HEK293 (cell line): ENCODE data around the gene ABLIM3.
A peak's percentile ranks its signal among the peaks of the same experiment; 100 is the strongest.

Experiments used
- CTCF ChIA-PET: fragments of 350-600 bp; formaldehyde crosslinking; extraction: SDS; loops from one replicate; lab custom pipeline; 2021; ENCODE audit warnings: antibody characterized with exemption; lab: Yijun Ruan, JAX
- POLR2A ChIA-PET: fragments of 300-600 bp; formaldehyde crosslinking; extraction: SDS; loops from one replicate; lab custom pipeline; 2020; ENCODE audit warnings: antibody characterized with exemption, inconsistent platforms; lab: Yijun Ruan, JAX
- H3K27ac ChIP-seq: fragments of 200-500 bp; sonication (Bioruptor generic); 2 replicates; pipeline ENCODE4 v1.5.1; 2014; ENCODE audit warnings: low read depth, low read length, control low read depth, inconsistent platforms; ENCODE audit errors: extremely low read depth
- H3K36me3 ChIP-seq, 2 experiments: fragments of 200-500 bp in 1 of 2; sonication (Bioruptor generic) in 1 of 2; 1 replicate in 1 of 2; 2 replicates in 1 of 2; pipeline ENCODE4 v1.5.1; 2014 to 2017; ENCODE audit warnings: inconsistent platforms in 2 of 2, low read length in 2 of 2; ENCODE audit not compliant: control insufficient read depth in 2 of 2, insufficient read depth in 1 of 2
- H3K4me1 ChIP-seq: fragments of 200-500 bp; sonication (Bioruptor generic); 2 replicates; pipeline ENCODE4 v1.5.1; 2014; ENCODE audit warnings: mild to moderate bottlenecking, low read length, inconsistent platforms; ENCODE audit not compliant: control insufficient read depth, insufficient read depth
- H3K4me3 ChIP-seq: 2 replicates; pipeline ENCODE4 v1.5.1; 2011; ENCODE audit warnings: low read depth, mild to moderate bottlenecking, control low read depth, low read length, moderate library complexity
- H3K9me3 ChIP-seq: fragments of 200-500 bp; sonication (Bioruptor generic); 2 replicates; pipeline ENCODE4 v1.5.1; 2014; ENCODE audit warnings: low read depth, low read length, inconsistent platforms; ENCODE audit not compliant: control insufficient read depth, insufficient read depth
- REST ChIP-seq: fragments of 450-650 bp; formaldehyde crosslinking; IDR thresholded peaks from 2 replicates; pipeline ENCODE4 v1.5.1; 2016; ENCODE audit warnings: missing biosample characterization, missing genetic modification characterization
- SCRT1 ChIP-seq: fragments of 450-650 bp; formaldehyde crosslinking; IDR thresholded peaks from 2 replicates; pipeline ENCODE4 v1.5.1; 2016; ENCODE audit warnings: missing biosample characterization, missing genetic modification characterization, borderline replicate concordance
- SCRT2 ChIP-seq: fragments of 450-650 bp; formaldehyde crosslinking; IDR thresholded peaks from 2 replicates; pipeline ENCODE4 v1.5.1; 2016; ENCODE audit warnings: missing biosample characterization, missing genetic modification characterization
- TRIM28 ChIP-seq: IDR thresholded peaks from 2 replicates; pipeline ENCODE4 v1.6.1; 2011; ENCODE audit warnings: low read length, control low read depth, borderline replicate concordance
- ZBTB11 ChIP-seq: fragments of 450-650 bp; formaldehyde crosslinking; conservative IDR thresholded peaks from 2 replicates; pipeline ENCODE4 v1.5.1; 2016; ENCODE audit warnings: low read depth, missing biosample characterization, missing genetic modification characterization
- ZBTB6 ChIP-seq: fragments of 450-650 bp; formaldehyde crosslinking; IDR thresholded peaks from 2 replicates; pipeline ENCODE4 v1.5.1; 2017; ENCODE audit warnings: missing biosample characterization, missing genetic modification characterization
- ZFP3 ChIP-seq: fragments of 450-650 bp; formaldehyde crosslinking; IDR thresholded peaks from 2 replicates; pipeline ENCODE4 v1.5.1; 2016; ENCODE audit warnings: low read depth, missing biosample characterization, missing genetic modification characterization
- ZNF449 ChIP-seq: fragments of 450-650 bp; formaldehyde crosslinking; IDR thresholded peaks from 2 replicates; pipeline ENCODE4 v1.5.1; 2017; ENCODE audit warnings: missing biosample characterization, mild to moderate bottlenecking, missing genetic modification characterization, moderate library complexity
- ZNF555 ChIP-seq: fragments of 450-650 bp; formaldehyde crosslinking; conservative IDR thresholded peaks from 2 replicates; pipeline ENCODE4 v1.5.1; 2017; ENCODE audit warnings: missing biosample characterization, mild to moderate bottlenecking, missing genetic modification characterization, inconsistent platforms
- ZNF677 ChIP-seq: fragments of 450-650 bp; IDR thresholded peaks from 2 replicates; pipeline ENCODE4 v1.5.0; 2018; ENCODE audit warnings: missing biosample characterization, mild to moderate bottlenecking, missing genetic modification characterization, moderate library complexity
- ZNF692 ChIP-seq: fragments of 450-650 bp; formaldehyde crosslinking; IDR thresholded peaks from 2 replicates; pipeline ENCODE4 v1.5.1; 2016; ENCODE audit warnings: missing biosample characterization, missing genetic modification characterization
- ZSCAN5A ChIP-seq: fragments of 450-650 bp; formaldehyde crosslinking; IDR thresholded peaks from 2 replicates; pipeline ENCODE4 v1.5.1; 2016; ENCODE audit warnings: missing biosample characterization, missing genetic modification characterization

The ABLIM3 gene

GRCh38 chr5:149229298-149229937 lies 88.1 kb downstream of the ABLIM3 start:
- Histone ChIP-seq H3K9me3 (no peaks in the 10 kb centered on the region), H3K27ac (no peak overlapping the region), H3K4me3 (no peak overlapping the region), H3K4me1 (0 out of 2 replicates have a peak, but pooled peaks cover 3% of the 10 kb centered on the region), H3K36me3 (no peaks in the 10 kb centered on the region)
- ChIA-PET POLR2A (no interaction called here), CTCF (interaction anchor here (0.7 to 2.6 kb wide), 14 partner anchors 11 to 490 kb away, joined by 3 to 12 read pairs (median 4); partner anchors contain the start of gene ABLIM3)
- TF ChIP-seq ZNF692 (tag by site-specific recombination) (no peak), SCRT1 (tag by site-specific recombination) (peak; percentile 64; the same call in 1 of the 2 replicates), SCRT2 (peak; percentile 84), ZFP3 (tag by site-specific recombination) (no peak)
- TF ChIP-seq, all 188 proteins: peak for 2

GRCh38 chr5:149235841-149236240 lies 94.5 kb downstream of the ABLIM3 start:
- Histone ChIP-seq H3K4me3 (no peak overlapping the region), H3K9me3 (no peaks in the 10 kb centered on the region), H3K36me3 (no peaks in the 10 kb centered on the region), H3K4me1 (no peaks in the 10 kb centered on the region), H3K27ac (no peak overlapping the region)
- ChIA-PET POLR2A (no interaction called here), CTCF (interaction anchor here (0.7 to 1.0 kb wide), 2 partner anchors 30 to 33 kb away, joined by 3 to 5 read pairs; no protein-coding TSS in a partner anchor)
- TF ChIP-seq ZSCAN5A (tag by site-specific recombination) (no peak), REST (tag by site-specific recombination) (no peak), TRIM28 (no peak), ZBTB6 (tag by site-specific recombination) (no peak), ZNF555 (no peak), ZNF449 (tag by site-specific recombination) (no peak), ZNF677 (tag by site-specific recombination) (no peak), ZBTB11 (tag by site-specific recombination) (no peak)
